HepG2 (cell line): ENCODE results near the gene PRCD. TPM values are rescaled to one million over a fixed set of nuclear protein-coding genes. Genes with fewer than 3 reads are reported as not detected.
A peak's percentile ranks its signal among the peaks of the same experiment; 100 is the strongest.

Experiments used
- ATF7 ChIP-seq, 2 experiments: fragments of 450-650 bp in 1 of 2; sonication (generic) in 1 of 2; formaldehyde crosslinking in 1 of 2; IDR thresholded peaks; 2 replicates each; pipeline versions ENCODE4 v1.4.0 to v1.6.1; 2016 to 2020; ENCODE audit warnings: antibody characterized with exemption in 1 of 2, mild to moderate bottlenecking in 1 of 2, missing genetic modification reagents in 1 of 2
- FUBP1 ChIP-seq: sonication (generic); formaldehyde crosslinking; IDR thresholded peaks from 2 replicates; pipeline ENCODE4 v1.5.1; 2020; ENCODE audit warnings: missing genetic modification reagents, mild to moderate bottlenecking, borderline replicate concordance
- HBP1 ChIP-seq: IDR thresholded peaks from 2 replicates; pipeline ENCODE4 v1.6.1; 2016; ENCODE audit warnings: low read depth, control low read depth
- REXO4 ChIP-seq: sonication (generic); formaldehyde crosslinking; IDR thresholded peaks from 2 replicates; pipeline ENCODE4 v1.8.0; 2022; ENCODE audit warnings: missing genetic modification reagents, mild to moderate bottlenecking, borderline replicate concordance
- TGIF2 ChIP-seq: IDR thresholded peaks from 2 replicates; pipeline ENCODE4 v1.6.1; 2016; ENCODE audit warnings: control low read depth, missing compliant biosample characterization
- polyA plus RNA-seq, 8 experiments: library from polyadenylated mRNA; depleted of rRNA in 3 of 8; stranded (reverse) in 7 of 8; unstranded in 1 of 8; fragments of >200 nt; fragmentation: Illumina TruSeq in 4 of 8; extraction: Trizol in 4 of 8; gene quantifications; 2 replicates each; pipeline versions ENCODE4 v1.2.1 to v1.2.3, GENCODE V29; 2011 to 2016; ENCODE audit warnings: low read depth in 4 of 8, missing spikeins in 1 of 8, mixed read lengths in 1 of 8; ENCODE audit not compliant: insufficient read depth in 1 of 8
- total RNA-seq, 5 experiments: library from RNA; depleted of rRNA; stranded (reverse); fragments of >200 nt; fragmentation: Illumina TruSeq; extraction: Trizol; gene quantifications; 2 replicates each; pipeline ENCODE4 v1.2.3, GENCODE V29; 2016; ENCODE audit warnings: low read depth in 1 of 5
- TF ChIP-seq, protein P1 (sequence below): sonication (generic); formaldehyde crosslinking; IDR thresholded peaks from 2 replicates; pipeline ENCODE4 v1.4.0; 2020; ENCODE audit warnings: missing genetic modification reagents
- TF ChIP-seq, protein P2 (sequence below): sonication (generic); formaldehyde crosslinking; IDR thresholded peaks from 2 replicates; pipeline ENCODE4 v1.4.0; 2020; ENCODE audit warnings: missing genetic modification reagents

Gene PRCD
- total and polyA plus RNA-seq, 2 of the 13 experiments (the other 11 are each of a cell fraction or from before 2014, with no cell fraction given), result 0.51 TPM; not detected in 1

- no peak; the same call in none of the 2 replicates for TF ChIP-seq HBP1 (CRISPR knock-in tag)
- no peak for TF ChIP-seq ATF7 (IDR thresholded peaks at IDR 0.05)
- TF ChIP-seq ATF7 (CRISPR knock-in tag; IDR thresholded peaks at IDR 0.05), result peak; percentile 65; the same call in 1 of the 2 replicates
- TF ChIP-seq FUBP1 (CRISPR knock-in tag), result no peak
- TF ChIP-seq, protein P1, sequence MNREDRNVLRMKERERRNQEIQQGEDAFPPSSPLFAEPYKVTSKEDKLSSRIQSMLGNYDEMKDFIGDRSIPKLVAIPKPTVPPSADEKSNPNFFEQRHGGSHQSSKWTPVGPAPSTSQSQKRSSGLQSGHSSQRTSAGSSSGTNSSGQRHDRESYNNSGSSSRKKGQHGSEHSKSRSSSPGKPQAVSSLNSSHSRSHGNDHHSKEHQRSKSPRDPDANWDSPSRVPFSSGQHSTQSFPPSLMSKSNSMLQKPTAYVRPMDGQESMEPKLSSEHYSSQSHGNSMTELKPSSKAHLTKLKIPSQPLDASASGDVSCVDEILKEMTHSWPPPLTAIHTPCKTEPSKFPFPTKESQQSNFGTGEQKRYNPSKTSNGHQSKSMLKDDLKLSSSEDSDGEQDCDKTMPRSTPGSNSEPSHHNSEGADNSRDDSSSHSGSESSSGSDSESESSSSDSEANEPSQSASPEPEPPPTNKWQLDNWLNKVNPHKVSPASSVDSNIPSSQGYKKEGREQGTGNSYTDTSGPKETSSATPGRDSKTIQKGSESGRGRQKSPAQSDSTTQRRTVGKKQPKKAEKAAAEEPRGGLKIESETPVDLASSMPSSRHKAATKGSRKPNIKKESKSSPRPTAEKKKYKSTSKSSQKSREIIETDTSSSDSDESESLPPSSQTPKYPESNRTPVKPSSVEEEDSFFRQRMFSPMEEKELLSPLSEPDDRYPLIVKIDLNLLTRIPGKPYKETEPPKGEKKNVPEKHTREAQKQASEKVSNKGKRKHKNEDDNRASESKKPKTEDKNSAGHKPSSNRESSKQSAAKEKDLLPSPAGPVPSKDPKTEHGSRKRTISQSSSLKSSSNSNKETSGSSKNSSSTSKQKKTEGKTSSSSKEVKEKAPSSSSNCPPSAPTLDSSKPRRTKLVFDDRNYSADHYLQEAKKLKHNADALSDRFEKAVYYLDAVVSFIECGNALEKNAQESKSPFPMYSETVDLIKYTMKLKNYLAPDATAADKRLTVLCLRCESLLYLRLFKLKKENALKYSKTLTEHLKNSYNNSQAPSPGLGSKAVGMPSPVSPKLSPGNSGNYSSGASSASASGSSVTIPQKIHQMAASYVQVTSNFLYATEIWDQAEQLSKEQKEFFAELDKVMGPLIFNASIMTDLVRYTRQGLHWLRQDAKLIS (CRISPR knock-in tag), result no peak; the same call in 1 of the 2 replicates
- peak; percentile 32; the same call in 1 of the 2 replicates for TF ChIP-seq TGIF2
- no peak for TF ChIP-seq REXO4
- TF ChIP-seq, protein P2, sequence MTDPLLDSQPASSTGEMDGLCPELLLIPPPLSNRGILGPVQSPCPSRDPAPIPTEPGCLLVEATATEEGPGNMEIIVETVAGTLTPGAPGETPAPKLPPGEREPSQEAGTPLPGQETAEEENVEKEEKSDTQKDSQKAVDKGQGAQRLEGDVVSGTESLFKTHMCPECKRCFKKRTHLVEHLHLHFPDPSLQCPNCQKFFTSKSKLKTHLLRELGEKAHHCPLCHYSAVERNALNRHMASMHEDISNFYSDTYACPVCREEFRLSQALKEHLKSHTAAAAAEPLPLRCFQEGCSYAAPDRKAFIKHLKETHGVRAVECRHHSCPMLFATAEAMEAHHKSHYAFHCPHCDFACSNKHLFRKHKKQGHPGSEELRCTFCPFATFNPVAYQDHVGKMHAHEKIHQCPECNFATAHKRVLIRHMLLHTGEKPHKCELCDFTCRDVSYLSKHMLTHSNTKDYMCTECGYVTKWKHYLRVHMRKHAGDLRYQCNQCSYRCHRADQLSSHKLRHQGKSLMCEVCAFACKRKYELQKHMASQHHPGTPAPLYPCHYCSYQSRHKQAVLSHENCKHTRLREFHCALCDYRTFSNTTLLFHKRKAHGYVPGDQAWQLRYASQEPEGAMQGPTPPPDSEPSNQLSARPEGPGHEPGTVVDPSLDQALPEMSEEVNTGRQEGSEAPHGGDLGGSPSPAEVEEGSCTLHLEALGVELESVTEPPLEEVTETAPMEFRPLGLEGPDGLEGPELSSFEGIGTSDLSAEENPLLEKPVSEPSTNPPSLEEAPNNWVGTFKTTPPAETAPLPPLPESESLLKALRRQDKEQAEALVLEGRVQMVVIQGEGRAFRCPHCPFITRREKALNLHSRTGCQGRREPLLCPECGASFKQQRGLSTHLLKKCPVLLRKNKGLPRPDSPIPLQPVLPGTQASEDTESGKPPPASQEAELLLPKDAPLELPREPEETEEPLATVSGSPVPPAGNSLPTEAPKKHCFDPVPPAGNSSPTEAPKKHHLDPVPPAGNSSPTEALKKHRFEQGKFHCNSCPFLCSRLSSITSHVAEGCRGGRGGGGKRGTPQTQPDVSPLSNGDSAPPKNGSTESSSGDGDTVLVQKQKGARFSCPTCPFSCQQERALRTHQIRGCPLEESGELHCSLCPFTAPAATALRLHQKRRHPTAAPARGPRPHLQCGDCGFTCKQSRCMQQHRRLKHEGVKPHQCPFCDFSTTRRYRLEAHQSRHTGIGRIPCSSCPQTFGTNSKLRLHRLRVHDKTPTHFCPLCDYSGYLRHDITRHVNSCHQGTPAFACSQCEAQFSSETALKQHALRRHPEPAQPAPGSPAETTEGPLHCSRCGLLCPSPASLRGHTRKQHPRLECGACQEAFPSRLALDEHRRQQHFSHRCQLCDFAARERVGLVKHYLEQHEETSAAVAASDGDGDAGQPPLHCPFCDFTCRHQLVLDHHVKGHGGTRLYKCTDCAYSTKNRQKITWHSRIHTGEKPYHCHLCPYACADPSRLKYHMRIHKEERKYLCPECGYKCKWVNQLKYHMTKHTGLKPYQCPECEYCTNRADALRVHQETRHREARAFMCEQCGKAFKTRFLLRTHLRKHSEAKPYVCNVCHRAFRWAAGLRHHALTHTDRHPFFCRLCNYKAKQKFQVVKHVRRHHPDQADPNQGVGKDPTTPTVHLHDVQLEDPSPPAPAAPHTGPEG (CRISPR knock-in tag), result peak; percentile 22; the same call in 1 of the 2 replicates
Observed at GRCh38 chr17:76557368-76558197, 17.7 kb downstream of the PRCD start (continued).
